NCI-H460 (cell line): ENCODE data around the gene PRSS3. TPM values are rescaled to one million over a fixed set of nuclear protein-coding genes. Genes with fewer than 3 reads are reported as not detected.
"Not testable (repeated sequence)": the region's sequence is repeated elsewhere in the genome, so short reads cannot be mapped to it uniquely, and the experiment has no call there.

Source experiments
- DNase-seq: peaks from one replicate; pipeline ENCODE4 v3.0.0-alpha.2; 2016; ENCODE audit warnings: low read depth; ENCODE audit errors: extremely low read depth
- total RNA-seq: library from RNA; depleted of rRNA; stranded (reverse); fragments of >200 nt; shearing (Covaris generic); gene quantifications from 2 replicates; pipeline ENCODE4 v1.2.3, GENCODE V29; 2014

PRSS3 gene
- total RNA-seq, 1 experiment from 2014 or later, result not detected

DNA sequence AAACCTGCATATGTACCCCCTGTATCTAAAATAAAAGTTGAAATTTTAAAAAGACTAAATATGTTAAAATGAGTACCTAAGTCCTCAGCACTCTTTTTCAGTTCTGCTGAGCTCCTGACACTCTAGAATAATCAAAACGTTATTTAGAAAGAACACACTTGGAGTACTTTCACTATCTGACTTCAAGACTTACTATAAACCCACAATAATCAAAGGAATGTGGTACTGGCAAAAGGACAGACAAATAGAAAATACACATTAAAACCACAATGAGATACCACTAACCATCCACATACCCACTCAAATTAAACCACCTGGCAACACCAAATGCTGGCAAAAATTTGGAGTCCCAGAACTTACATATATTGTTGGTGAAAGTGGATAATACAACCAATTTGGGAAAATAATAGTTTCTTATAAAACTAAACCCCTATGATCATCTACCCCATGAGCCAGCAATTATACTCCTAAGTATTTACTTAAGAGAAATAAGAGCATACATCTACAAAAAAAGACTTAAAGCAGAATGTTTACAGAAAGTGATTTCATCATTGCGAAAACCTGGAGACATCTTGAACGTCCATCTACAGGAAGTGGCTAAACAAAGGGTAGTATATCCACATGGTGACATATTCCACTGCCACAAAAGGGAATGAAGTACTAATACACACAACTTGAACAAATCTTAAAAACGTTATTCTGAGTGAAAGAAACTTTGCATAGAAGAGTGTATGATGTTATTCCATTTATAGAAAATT is 12.8 kb upstream of the PRSS3 start:
- no peak for DNase-seq

DNA sequence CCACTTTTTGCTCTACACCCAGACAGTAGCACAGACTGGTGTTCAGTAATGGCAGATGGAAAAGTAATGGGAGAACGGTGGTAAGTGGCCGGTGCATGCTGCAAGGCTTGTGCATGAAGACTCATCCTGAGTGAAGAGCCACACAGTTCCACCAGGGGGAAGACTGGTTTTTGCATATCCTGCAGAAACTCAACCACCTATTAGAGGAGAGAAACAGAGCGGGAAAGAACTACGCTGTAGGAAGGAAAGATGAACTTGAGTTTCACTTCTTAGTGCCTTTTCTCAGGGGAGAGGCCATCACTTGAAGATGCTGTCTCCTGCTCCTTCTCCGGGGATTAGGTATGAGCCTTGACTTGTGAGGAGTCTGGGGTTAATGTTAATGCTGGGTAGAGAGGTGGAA is 9.4 kb upstream of the PRSS3 start:
- DNase-seq, result no peak

GRCh38 chr9:33786681-33787080 is 8.7 kb upstream of the PRSS3 start:
- no peak for DNase-seq

DNA sequence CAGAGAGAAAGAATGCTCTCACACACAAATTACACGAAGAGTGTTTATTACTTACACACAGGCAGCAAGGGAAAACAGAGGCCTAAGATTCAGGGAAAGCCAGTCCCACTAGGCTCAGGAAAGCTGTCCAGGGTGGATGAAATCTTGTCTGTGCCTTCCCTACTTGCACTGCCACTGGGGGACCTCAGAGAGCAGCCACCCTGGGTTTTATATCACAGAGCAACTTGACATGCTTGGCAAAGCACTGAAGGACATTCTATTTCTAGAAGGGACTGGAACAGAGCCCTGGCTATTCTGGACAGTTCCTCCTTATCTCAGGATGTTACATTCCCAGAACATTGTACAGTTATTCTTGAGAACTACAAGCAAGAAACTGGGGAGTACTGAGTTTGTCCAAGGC is 7.5 kb upstream of the PRSS3 start:
- no peak for DNase-seq

DNA sequence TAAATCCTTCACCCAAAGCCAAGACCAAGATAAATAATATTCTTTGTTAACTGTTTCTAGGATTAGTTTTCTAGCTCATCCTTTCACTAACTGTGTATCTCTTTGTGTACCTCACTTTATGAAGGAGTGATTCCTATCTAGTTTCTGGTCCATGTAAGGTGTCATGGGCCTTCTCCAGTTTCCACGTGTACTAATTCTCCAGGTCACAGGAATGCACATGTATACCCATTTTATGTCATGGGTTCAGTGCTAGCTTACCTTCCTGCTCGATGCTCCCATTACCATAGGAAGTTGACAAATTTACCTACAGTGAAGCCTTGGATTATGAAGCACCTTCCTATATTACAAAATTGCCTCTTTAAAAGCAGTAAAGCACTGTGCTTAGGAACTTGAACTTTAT is 5.9 kb upstream of the PRSS3 start:
- DNase-seq, result not testable (repeated sequence)

DNA sequence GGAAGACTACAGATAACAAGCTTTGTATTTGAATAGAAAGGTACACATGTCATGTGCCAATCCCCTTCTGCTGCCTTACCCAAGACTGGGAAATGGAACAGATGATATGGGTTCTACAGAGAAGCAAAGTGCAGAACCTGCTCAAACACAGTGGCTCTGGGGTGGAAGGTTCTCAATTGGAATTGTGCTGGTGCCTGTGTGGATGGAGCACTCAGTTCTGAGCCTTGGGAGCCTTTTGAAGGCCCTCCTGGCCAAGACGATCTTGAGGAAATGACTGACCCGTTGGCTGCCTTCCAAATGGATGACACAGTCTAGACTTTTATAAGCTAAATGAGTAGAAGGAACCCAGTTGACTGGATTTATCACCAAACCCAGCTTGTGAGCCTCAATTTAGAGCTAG is 4.2 kb upstream of the PRSS3 start:
- DNase-seq, result no peak

DNA sequence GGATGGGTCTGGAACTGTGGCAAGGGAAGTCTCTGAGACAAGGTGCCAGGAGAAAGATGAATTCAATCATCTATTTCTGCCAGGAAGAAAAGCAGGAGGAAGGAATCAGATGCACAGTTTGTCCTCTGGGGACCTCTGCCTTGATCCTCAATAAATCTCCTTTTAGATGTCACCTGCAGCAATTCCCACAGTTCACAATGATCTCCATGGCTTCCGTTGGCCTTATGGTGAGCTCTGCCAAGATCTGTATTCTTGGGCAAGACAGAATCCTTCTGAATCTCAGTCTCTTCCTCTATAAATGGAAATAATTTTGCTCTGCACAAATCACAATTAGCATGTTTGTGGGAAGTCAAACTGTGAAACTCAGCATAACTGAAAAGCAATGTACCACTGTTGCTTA is 1.9 kb upstream of the PRSS3 start:
- not testable (repeated sequence) for DNase-seq

- no peak for DNase-seq
Measured at GRCh38 chr9:33794560-33794959, 801 bp upstream of the PRSS3 start.

DNA sequence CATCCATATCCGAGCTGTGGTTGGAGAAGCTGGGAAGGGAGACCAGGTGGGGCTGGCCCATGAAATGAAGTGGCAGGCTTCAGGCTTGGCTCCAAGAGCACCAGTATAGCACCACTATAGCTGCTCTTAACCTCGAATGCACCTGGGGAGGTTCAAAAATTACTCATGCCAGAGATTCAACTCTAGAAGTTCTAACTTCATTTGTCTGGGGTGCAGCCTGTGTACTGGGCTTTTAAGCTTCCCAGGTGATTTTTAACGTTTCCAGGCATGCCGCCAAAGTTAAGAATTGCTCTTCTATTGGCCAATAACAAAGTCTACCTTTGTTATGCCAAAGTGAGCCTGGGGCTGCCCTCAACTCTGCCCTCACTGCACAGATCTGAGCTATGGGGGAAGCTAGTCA is 458 bp downstream of the PRSS3 start:
- DNase-seq, result no peak

- DNase-seq, result not testable (repeated sequence)
Measured at GRCh38 chr9:33796679-33797078, 1.3 kb downstream of the PRSS3 start.

DNA sequence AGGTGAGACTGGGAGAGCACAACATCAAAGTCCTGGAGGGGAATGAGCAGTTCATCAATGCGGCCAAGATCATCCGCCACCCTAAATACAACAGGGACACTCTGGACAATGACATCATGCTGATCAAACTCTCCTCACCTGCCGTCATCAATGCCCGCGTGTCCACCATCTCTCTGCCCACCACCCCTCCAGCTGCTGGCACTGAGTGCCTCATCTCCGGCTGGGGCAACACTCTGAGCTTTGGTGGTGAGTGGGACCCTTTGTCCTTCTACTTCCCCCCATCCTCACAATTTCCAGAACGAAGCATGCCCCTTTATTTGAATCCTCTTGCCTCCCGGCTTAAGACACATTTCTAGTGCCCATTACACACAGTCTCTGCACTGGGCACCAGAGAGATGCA is 2.5 kb downstream of the PRSS3 start:
- no peak for DNase-seq

GRCh38 chr9:33798545-33798944 is 3.2 kb downstream of the PRSS3 start:
- DNase-seq, result no peak

GRCh38 chr9:33799928-33800704 is 4.8 kb downstream of the PRSS3 start:
- no peak for DNase-seq

DNA sequence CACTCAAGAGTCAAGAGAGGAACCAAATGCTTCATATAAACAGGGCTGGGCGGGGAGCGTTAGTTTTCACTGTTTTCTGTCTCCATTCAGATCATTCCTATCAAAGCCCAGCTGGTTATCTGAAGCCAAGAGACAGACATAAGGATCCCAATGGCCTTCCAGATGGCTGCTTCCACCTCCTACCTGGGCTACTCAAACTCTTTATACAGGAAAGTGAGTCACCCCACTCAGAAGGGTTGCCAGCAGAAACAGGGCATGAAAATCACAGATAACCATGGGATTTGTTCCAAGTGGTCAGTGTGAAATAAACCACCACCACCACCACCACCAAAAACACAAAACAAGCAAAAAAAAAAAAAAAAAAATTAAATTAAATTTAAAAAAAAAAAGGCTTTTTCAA is 5.5 kb downstream of the PRSS3 start:
- no peak for DNase-seq

DNA sequence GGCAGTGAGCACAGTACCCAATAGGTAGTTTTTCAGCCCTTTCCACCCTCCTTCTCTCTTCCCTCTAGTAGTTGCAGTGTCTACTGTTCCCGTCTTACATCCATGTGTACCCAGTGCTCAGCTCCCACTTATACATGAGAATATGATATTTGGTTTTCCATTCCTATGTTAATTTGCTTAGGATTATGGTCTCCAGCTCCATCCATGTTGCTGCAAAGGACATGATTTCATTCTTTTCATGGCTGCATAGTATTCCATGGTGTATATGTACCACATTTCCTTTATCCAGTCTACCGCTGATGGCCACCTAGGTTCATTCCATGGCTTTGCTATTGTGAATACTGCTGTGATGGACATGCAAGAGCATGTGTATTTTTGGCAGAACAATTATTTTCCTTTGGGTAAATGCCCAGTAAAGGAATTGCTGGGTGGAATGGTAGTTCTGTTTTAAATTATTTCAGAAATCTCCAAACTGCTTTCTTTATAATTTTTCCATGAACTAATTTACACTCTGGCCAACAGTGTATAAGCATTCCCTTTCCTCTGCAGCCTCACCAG is 6.7 kb downstream of the PRSS3 start:
- not testable (repeated sequence) for DNase-seq

DNA sequence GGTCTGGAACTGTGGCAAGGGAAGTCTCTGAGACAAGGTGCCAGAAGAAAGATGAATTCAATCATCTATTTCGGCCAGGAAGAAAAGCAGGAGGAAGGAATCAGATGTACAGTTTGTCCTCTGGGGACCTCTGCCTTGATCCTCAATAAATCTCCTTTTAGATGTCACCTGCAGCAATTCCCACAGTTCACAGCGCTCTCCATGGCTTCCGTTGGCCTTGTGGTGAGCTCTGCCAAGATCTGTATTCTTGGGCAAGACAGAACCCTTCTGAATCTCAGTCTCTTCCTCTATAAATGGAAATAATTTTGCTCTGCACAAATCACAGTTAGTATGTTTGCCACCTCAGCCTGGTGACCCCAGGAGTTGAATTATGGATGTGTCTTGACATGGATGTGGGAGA is 8.8 kb downstream of the PRSS3 start:
- not testable (repeated sequence) for DNase-seq

DNA sequence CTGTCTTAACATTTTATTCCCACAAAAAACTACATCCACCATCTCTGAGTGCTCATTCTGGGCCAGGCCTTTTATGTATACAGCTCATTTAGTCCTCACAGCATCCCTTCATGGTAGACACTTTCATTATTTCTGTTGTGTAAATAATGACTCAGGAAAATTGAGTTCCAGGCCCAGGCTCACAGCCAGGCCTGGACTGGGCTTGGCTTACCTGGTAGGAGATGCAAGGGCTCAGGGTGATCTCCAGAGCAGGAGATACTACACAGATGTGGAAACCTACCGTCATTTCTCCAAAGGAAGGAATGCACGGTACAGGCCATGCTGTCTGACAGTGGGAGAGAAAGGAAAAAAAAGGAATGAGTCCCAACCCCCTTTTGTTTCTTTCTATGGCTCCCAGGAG is 11.8 kb downstream of the PRSS3 start:
- not testable (repeated sequence) for DNase-seq

GRCh38 chr9:33808979-33809322 is 13.6 kb downstream of the PRSS3 start:
- not testable (repeated sequence) for DNase-seq

GRCh38 chr9:33809506-33809905 is 14.1 kb downstream of the PRSS3 start:
- DNase-seq, result no peak

DNA sequence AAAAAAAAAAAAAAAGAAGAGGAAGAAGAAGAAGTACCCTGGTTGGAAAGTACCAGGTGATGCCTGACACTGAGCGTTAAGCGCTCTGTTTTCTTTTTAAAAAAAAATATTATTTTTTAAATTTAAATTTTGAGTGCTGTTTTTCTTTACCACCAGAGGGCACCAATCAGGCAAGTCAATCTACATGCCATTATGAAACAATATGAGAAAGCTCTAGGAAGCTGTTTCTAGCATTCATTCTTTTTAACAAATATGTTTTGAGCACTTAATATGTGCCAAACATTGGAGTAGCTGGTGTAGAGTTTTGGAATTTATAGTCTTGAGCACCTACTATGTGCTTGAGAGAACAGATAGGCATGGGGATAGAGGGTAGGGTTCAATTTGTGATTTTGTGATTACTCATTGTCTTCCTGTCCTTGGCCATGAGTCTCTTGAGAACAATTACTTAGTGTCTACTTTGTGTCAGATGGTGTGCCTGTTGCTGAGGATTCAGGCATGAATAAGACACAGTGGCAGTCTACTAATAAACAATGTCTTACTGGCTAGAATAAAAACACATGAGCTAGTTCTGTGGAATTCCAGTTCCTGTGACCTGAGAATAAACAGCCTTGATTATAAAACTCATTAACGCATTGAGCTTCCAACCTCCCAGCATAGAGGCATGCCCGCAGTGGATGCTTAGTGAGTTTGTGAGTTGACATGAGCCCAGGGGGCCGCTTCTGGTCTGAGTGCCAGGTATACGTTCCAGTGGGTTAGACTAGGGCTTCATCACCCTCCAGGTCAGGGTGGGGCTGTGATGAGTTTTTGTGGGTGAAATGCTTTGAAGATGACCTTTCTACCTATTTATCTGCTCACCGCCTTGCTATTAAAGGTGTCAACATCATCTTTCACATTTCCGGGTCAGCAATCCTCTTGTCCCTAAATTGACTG is 18.6 kb downstream of the PRSS3 start:
- DNase-seq, result peak; percentile 31

- DNase-seq, result no peak
Measured at GRCh38 chr9:33815781-33816180, 20.4 kb downstream of the PRSS3 start.
